ENCODE data around the gene ATL3.
"Not testable (repeated sequence)": the region's sequence is repeated elsewhere in the genome, so short reads cannot be mapped to it uniquely, and the experiment has no call there.

DNA sequence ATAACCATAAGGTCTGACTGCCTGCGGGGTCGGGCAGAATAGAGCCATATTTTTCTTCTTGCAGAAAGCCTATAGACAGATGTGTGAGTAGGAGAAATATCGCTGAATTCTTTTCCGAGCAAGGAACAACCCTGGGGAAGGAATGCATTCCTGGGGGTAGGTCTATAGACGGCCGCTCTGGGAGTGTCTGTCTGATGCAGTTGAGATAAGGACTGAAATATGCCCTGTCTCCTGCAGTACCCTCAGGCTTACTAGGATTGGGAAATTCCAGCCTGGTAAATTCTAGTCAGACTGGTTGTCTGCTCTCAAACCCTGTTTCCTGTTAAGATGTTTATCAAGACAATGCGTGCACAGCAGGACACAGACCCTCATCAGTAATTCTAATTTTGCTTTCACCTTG is 90.0 kb downstream of the ATL3 start:
- TF ChIP-seq, protein P1, sequence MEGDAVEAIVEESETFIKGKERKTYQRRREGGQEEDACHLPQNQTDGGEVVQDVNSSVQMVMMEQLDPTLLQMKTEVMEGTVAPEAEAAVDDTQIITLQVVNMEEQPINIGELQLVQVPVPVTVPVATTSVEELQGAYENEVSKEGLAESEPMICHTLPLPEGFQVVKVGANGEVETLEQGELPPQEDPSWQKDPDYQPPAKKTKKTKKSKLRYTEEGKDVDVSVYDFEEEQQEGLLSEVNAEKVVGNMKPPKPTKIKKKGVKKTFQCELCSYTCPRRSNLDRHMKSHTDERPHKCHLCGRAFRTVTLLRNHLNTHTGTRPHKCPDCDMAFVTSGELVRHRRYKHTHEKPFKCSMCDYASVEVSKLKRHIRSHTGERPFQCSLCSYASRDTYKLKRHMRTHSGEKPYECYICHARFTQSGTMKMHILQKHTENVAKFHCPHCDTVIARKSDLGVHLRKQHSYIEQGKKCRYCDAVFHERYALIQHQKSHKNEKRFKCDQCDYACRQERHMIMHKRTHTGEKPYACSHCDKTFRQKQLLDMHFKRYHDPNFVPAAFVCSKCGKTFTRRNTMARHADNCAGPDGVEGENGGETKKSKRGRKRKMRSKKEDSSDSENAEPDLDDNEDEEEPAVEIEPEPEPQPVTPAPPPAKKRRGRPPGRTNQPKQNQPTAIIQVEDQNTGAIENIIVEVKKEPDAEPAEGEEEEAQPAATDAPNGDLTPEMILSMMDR (IDR thresholded peaks at IDR 0.05 in 4 of 5, conservative IDR thresholded peaks at IDR 0.05 in 1 of 5), result not testable (repeated sequence)
- TF ChIP-seq POLR2A (IDR thresholded peaks at IDR 0.05), result not testable (repeated sequence)

Data from gastrocnemius medialis (tissue), 4 donors.